ENCODE data around the gene MTMR1. TPM values are rescaled to one million over a fixed set of nuclear protein-coding genes. Genes with fewer than 3 reads are reported as not detected.

The MTMR1 gene
- total RNA-seq, 4 donors from 2014 or later, result 15.0 to 27.7 (median 22.1) TPM

- no peak overlapping the region for H3K4me3 ChIP-seq
- WGBS, result 88% methylated on average over 10 of the region's 10 CpGs
- no peak for TF ChIP-seq POLR2A (IDR thresholded peaks at IDR 0.05; ENCODE audit: low read depth)
- TF ChIP-seq CTCF (IDR thresholded peaks at IDR 0.05), result no peak
- no peak for TF ChIP-seq POLR2AphosphoS5 (IDR thresholded peaks at IDR 0.05)
- no peak for TF ChIP-seq EP300 (IDR thresholded peaks at IDR 0.05)
- H3K4me1 ChIP-seq, result no peaks in the 10 kb centered on the region
- no peak overlapping the region for H3K27ac ChIP-seq (replicated peaks in 1 of 4)
- DNase-seq (ENCODE audit: extremely low spot score), result no peak
- H3K36me3 ChIP-seq, result peaks cover 0 to 7% (median 0%) of the 10 kb centered on the region in 4 donors
- intact Hi-C loops (cut with DNase I), result no loop called here
- H3K9me3 ChIP-seq, result no peaks in the 10 kb centered on the region
- H3K27me3 ChIP-seq, result no peaks in the 10 kb centered on the region
Observed at GRCh38 chrX:150781677-150782076, 88.5 kb downstream of the MTMR1 start.

GRCh38 chrX:150790021-150790420, 96.8 kb downstream of the MTMR1 start:
- Histone ChIP-seq H3K9me3 (no peaks in the 10 kb centered on the region), H3K27ac (replicated peaks in 1 of 4) (no peak overlapping the region), H3K4me1 (no peaks in the 10 kb centered on the region), H3K27me3 (no peaks in the 10 kb centered on the region), H3K36me3 (peaks cover 0 to 42% (median 9%) of the 10 kb centered on the region in 4 donors), H3K4me3 (no peak overlapping the region)
- intact Hi-C loops (cut with DNase I), result no loop called here
- WGBS, result 96% methylated on average over 1 of the region's 1 CpG
- DNase-seq (ENCODE audit: extremely low spot score), result no peak
- no peak for TF ChIP-seq POLR2A (IDR thresholded peaks at IDR 0.05; ENCODE audit: low read depth)
- no peak for TF ChIP-seq EP300 (IDR thresholded peaks at IDR 0.05)
- TF ChIP-seq POLR2AphosphoS5 (IDR thresholded peaks at IDR 0.05), result no peak
- TF ChIP-seq CTCF (IDR thresholded peaks at IDR 0.05), result no peak

DNA sequence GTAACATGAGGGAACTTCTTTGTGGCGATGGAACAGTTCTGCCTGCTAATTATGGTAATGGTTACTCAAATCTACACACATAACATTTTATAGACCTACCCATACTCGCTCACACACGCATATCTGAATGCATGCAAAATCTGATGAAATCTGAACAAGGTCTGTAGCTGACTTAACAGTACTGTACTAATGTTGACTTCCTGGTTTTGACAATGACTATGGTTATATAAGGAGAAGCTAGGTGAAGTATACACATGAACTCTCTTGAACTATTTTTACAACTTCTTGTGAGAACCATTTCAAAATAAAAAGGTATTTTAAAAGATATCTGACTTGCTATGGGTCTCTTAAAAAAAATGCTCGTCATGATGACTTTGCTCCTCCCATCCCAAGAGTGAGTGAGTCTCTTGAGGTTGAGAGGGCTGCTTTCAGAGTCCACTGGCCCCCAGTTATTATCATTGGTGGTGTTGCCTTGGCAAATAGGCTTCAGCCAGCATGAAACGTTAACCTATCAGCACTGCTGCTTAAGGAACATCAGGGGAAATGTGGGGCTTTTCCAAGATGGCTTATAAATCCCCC, 99.8 kb downstream of the MTMR1 start:
- Histone ChIP-seq H3K36me3 (peaks cover 0 to 50% (median 12%) of the 10 kb centered on the region in 4 donors), H3K4me1 (no peaks in the 10 kb centered on the region), H3K27me3 (no peaks in the 10 kb centered on the region), H3K9me3 (no peaks in the 10 kb centered on the region), H3K27ac (replicated peaks in 1 of 4) (no peak overlapping the region), H3K4me3 (no peak overlapping the region)
- WGBS, result 78% methylated on average over 5 of the region's 5 CpGs
- no peak for DNase-seq (ENCODE audit: extremely low spot score)
- TF ChIP-seq EP300 (IDR thresholded peaks at IDR 0.05), result no peak
- TF ChIP-seq POLR2AphosphoS5 (IDR thresholded peaks at IDR 0.05), result no peak
- no peak for TF ChIP-seq CTCF (IDR thresholded peaks at IDR 0.05)
- TF ChIP-seq POLR2A (IDR thresholded peaks at IDR 0.05; ENCODE audit: low read depth), result no peak
- intact Hi-C loops (cut with DNase I), result no loop called here

- no peak for DNase-seq (ENCODE audit: extremely low spot score)
- no peak overlapping the region for H3K4me3 ChIP-seq
- no peaks in the 10 kb centered on the region for H3K27me3 ChIP-seq
- H3K27ac ChIP-seq (replicated peaks in 1 of 4), result no peak overlapping the region
- H3K4me1 ChIP-seq, result no peaks in the 10 kb centered on the region
- intact Hi-C loops (cut with DNase I), result no loop called here
- 96% methylated on average over 2 of the region's 2 CpGs for WGBS
- H3K9me3 ChIP-seq, result no peaks in the 10 kb centered on the region
- no peak for TF ChIP-seq POLR2AphosphoS5 (IDR thresholded peaks at IDR 0.05)
- no peak for TF ChIP-seq POLR2A (IDR thresholded peaks at IDR 0.05; ENCODE audit: low read depth)
- TF ChIP-seq CTCF (IDR thresholded peaks at IDR 0.05), result no peak
- no peak for TF ChIP-seq EP300 (IDR thresholded peaks at IDR 0.05)
- peaks cover 0 to 5% (median 0%) of the 10 kb centered on the region in 4 donors for H3K36me3 ChIP-seq
Observed at GRCh38 chrX:150805736-150806135, 112.5 kb downstream of the MTMR1 start.

- H3K4me3 ChIP-seq, result no peak overlapping the region
- no peaks in the 10 kb centered on the region for H3K4me1 ChIP-seq
- TF ChIP-seq EP300 (IDR thresholded peaks at IDR 0.05), result no peak
- TF ChIP-seq POLR2AphosphoS5 (IDR thresholded peaks at IDR 0.05), result no peak
- no peak for TF ChIP-seq POLR2A (IDR thresholded peaks at IDR 0.05; ENCODE audit: low read depth)
- TF ChIP-seq CTCF (IDR thresholded peaks at IDR 0.05), result no peak
- WGBS, result 84% methylated on average over 1 of the region's 1 CpG
- DNase-seq (ENCODE audit: extremely low spot score), result no peak
- H3K27me3 ChIP-seq, result no peaks in the 10 kb centered on the region
- no peaks in the 10 kb centered on the region for H3K9me3 ChIP-seq
- intact Hi-C loops (cut with DNase I), result no loop called here
- H3K36me3 ChIP-seq, result peaks cover 0 to 5% (median 0%) of the 10 kb centered on the region in 4 donors
- no peak overlapping the region for H3K27ac ChIP-seq (replicated peaks in 1 of 4)
Observed at GRCh38 chrX:150806827-150807226, 113.6 kb downstream of the MTMR1 start.

All from esophagus muscularis mucosa (tissue), 4 donors.